ENCODE results near the gene DNAJB11.

DNAJB11 gene

DNA sequence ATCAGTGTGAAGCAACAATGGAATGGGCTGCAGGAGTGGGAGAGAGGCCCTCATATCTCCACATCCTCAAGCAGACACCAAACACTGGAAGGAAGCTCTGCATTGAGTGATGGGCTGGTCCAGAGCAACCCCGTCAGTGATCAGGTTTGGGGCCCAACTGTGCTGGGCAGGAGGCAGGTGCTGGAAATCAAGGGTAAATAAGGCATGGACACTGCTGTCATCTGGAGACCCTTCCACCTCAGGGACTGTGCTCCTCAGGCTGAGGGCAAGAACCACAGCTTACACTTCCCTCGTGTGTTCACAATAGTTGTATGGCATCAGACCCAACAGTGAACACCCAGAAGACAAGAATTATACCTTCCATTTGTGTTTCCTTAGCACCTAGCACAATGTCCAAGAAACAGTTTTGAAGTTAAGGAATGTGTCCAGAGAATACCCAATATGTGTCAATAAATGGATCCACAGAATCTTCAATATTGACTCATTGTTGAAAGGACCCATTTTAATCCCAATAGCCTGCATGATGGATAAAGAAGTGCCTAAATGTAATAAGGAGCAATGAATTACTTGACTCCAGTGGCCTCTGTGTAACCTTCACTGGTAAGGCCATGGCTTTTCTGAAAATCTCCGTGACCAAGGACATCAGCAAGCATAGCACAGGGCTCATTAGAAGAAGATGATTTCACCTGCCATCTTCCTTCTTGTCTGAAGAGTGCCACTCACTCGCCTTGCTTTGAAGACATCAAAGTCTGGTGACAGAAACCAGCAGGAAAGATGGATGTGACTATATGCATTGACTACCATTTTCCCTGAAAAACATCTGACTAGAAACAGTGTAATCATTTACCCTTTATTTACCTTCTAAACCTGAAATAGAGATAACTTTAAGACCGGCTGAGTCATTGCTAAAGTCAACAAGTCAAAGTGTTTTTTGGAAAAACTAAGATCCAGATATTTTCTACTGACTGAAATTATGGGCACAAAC is 35.3 kb downstream of the DNAJB11 start:
- DNase-seq (ENCODE audit: low read depth): no peak
- no peak overlapping the region for H3K4me3 ChIP-seq (ENCODE audit: low read length)
- TF ChIP-seq, protein P1, sequence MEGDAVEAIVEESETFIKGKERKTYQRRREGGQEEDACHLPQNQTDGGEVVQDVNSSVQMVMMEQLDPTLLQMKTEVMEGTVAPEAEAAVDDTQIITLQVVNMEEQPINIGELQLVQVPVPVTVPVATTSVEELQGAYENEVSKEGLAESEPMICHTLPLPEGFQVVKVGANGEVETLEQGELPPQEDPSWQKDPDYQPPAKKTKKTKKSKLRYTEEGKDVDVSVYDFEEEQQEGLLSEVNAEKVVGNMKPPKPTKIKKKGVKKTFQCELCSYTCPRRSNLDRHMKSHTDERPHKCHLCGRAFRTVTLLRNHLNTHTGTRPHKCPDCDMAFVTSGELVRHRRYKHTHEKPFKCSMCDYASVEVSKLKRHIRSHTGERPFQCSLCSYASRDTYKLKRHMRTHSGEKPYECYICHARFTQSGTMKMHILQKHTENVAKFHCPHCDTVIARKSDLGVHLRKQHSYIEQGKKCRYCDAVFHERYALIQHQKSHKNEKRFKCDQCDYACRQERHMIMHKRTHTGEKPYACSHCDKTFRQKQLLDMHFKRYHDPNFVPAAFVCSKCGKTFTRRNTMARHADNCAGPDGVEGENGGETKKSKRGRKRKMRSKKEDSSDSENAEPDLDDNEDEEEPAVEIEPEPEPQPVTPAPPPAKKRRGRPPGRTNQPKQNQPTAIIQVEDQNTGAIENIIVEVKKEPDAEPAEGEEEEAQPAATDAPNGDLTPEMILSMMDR (conservative IDR thresholded peaks at IDR 0.05; ENCODE audit: low read depth, low read length): no peak

DNA sequence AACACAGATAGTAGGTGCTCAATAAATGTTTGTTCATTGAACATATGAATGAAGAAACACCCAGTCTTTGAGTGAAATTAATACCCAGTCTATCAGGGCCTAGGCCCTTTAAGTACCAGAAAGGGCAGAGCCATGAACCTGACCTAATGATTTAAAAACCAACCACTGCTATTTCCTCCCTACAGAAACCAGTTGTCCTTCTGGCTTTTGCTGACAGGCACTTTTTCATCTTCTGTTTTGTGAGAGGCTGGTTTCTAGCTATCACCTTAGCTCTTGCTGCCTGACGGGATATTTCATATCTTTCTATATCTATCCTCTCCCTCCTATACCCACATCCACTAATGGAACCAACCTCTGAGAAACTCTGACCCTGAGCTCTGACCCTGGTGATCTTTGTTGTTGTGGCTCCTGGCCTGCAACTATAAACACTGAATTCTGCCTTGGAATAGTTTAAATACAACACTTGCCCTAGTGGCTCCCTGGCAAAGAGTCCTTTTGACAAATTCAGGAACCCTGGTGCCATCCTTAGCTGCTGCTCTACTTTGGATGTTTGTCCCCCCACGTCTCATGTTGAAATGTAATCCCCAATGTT is 38.2 kb downstream of the DNAJB11 start:
- H3K4me3 ChIP-seq (ENCODE audit: low read length): no peak overlapping the region
- no peak for DNase-seq (ENCODE audit: low read depth)
- TF ChIP-seq, protein P1 (conservative IDR thresholded peaks at IDR 0.05; ENCODE audit: low read depth, low read length): no peak

DNA sequence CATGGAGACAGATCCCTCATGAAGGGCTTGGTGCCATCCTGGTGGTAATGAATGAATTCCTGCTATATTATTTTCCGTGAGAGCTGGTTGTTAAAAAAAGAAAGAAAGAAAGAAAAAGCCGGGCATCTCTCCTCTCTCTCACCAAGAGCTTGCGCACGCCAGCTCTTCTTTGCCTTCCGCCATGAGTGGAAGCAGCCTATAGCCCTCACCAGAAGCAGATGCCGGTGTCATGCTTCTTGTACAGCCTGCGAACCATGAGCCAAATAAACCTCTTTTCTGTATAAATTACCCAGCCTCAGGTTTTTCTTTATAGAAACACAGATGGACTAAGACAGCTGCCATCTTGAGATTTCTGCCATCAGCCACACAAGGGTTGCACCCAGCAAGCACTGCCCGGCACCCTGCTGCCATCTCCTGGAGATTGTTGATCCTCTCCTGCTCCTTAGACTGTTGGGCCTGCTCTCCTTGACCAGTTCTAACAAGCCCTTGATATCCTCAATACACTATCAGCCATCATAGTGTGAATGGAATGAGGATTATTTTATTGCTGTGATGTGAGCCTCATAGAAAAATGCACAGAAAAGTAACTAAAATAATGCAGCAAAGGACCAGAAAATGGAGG is 38.8 kb downstream of the DNAJB11 start:
- no peak overlapping the region for H3K4me3 ChIP-seq (ENCODE audit: low read length)
- TF ChIP-seq, protein P1 (conservative IDR thresholded peaks at IDR 0.05; ENCODE audit: low read depth, low read length): peak; percentile 26
- DNase-seq (ENCODE audit: low read depth): no peak

DNA sequence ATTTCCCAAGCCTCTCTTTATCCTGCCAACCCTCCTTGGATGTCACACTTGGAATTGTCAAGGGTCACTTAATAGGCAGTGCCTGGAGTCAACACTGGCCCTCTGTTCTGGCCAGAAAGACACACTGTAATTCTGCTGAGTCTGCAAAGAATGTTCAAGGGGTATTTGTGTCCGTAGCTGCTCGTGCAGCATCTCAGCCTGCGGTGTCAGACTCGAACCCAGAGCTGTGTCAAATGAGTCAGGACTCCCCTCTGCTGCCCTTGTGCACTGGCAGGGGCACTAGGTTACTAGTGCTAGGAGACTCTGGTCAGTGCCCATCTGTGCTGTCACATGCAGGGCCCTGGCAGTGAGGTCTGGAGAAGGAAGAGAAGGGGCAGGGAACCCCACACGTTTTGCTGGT is 41.5 kb downstream of the DNAJB11 start:
- TF ChIP-seq, protein P1 (conservative IDR thresholded peaks at IDR 0.05; ENCODE audit: low read depth, low read length): no peak
- H3K4me3 ChIP-seq (ENCODE audit: low read length): no peak overlapping the region
- DNase-seq (ENCODE audit: low read depth): no peak

DNA sequence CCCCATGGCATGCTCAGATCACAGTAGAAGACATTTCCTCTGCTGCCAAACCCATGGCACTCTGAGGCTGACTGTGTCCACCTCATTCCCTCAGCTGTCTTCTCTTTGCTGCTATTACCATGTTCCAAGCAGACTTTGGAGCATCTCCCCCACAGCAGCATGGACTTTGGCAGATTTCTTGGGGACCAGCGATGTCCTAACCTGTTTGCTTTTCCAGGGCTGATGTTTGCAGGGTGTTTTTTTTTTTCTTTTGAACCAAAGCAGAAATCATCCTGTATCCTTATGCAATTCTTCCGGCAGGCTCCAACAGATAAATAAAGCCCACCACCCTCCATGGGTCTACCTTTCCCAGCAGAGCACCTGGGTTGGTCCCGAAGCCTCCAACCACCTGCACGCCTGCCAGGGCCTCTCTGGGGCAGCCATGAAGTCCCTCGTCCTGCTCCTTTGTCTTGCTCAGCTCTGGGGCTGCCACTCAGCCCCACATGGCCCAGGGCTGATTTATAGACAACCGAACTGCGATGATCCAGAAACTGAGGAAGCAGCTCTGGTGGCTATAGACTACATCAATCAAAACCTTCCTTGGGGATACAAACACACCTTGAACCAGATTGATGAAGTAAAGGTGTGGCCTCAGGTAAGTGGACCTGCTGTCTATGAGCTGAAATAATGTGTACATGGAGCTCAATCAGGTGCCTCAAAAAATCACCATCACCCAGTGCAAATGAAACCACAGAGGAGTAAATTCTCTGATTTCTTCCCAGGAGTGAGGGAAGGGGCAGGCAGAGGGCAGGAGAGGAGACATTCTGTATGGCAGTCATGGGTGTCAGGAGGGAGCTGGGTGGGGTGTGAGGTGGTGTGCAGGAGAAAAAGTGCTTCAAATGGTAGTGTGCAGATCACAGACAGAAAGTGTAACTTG is 42.5 kb downstream of the DNAJB11 start, which contains the start of gene AHSG:
TSS of gene AHSG (plus strand) at position 340 of the 916 bp plus-strand sequence. CDS start at position 422, 82 bp downstream.
- TF ChIP-seq, protein P1 (conservative IDR thresholded peaks at IDR 0.05; ENCODE audit: low read depth, low read length): no peak
- H3K4me3 ChIP-seq (ENCODE audit: low read length): no peak within 1 kb of the TSS
- DNase-seq (ENCODE audit: low read depth): no peak

DNA sequence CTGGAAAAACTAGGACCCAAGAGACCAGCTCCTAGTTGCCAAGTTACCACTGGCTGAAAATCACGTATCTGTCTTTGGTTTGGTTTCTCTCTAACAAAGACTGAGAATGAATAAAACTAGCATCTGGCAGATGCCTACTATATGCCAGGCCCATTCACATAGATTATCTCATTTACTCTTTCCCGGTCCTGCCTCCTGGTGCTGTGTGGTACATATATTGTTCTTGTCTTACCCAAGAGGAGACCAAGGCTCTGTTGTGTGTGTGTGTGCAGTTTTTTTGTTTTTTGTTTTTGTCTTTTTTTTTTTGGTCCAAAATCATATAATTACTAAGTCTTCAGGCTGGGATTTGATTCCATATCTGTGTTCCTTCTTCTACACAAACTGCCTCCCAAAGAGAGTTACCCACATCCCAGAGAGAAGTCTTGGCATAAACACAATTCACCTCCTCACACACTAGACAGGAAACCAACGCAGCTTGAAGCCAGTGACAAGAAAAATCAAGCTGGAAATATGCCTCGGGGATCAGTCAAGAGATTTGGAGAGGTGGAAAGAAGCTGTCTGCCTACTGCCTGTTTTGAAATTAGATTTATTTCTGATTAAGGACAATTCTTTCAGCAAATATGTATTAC is 43.2 kb downstream of the DNAJB11 start:
- DNase-seq (ENCODE audit: low read depth): no peak
- TF ChIP-seq, protein P1 (conservative IDR thresholded peaks at IDR 0.05; ENCODE audit: low read depth, low read length): peak; percentile 4
- H3K4me3 ChIP-seq (ENCODE audit: low read length): no peak overlapping the region

Data from retinal pigment epithelial cell (primary cell).